ENCODE measurements around the gene RASA3.

The RASA3 gene

DNA sequence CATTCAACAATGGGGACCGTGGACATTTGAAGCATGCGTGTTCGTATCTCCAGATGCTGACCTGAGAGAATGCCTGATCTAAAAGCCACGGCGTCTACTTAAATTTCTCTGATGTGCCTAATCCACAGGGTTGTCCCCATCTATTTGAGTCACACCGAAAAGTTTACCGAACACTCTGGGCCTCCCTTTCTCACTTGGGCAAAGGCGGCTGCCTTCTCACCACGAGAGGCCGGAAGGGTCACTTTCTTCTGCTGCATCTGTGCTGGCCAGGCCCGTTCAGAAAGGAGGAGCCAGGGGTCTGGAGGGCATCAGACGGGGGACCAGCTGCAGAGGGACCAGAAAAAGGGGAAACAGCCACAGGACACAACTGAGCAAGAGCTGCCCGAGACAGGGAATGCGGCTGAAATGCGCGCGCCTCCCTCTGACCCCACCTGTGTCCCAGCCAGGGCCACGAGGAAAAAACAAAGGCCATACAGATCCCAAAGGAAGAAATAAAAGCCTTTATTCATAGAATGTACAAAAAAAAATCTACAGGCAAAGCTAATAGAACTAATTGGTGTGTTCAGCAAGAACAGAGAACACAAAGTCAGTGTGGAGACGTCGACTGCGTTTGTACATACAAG, 87.2 kb downstream of the RASA3 start:
- Mint-ChIP-seq H3K27ac (peak overlapping the region; percentile 92), H3K36me3 (ENCODE audit: low read depth) (peaks cover 25% of the 10 kb centered on the region), H3K4me1 (peaks cover 58% of the 10 kb centered on the region), H3K27me3 (ENCODE audit: low read depth, poor library complexity) (no peaks in the 10 kb centered on the region), H3K9me3 (peaks cover 22% of the 10 kb centered on the region), H3K4me3 (peak overlapping the region; percentile 17)
- TF ChIP-seq, protein P1, sequence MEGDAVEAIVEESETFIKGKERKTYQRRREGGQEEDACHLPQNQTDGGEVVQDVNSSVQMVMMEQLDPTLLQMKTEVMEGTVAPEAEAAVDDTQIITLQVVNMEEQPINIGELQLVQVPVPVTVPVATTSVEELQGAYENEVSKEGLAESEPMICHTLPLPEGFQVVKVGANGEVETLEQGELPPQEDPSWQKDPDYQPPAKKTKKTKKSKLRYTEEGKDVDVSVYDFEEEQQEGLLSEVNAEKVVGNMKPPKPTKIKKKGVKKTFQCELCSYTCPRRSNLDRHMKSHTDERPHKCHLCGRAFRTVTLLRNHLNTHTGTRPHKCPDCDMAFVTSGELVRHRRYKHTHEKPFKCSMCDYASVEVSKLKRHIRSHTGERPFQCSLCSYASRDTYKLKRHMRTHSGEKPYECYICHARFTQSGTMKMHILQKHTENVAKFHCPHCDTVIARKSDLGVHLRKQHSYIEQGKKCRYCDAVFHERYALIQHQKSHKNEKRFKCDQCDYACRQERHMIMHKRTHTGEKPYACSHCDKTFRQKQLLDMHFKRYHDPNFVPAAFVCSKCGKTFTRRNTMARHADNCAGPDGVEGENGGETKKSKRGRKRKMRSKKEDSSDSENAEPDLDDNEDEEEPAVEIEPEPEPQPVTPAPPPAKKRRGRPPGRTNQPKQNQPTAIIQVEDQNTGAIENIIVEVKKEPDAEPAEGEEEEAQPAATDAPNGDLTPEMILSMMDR (IDR thresholded peaks at IDR 0.05) = no peak
- no peak for DNase-seq

DNA sequence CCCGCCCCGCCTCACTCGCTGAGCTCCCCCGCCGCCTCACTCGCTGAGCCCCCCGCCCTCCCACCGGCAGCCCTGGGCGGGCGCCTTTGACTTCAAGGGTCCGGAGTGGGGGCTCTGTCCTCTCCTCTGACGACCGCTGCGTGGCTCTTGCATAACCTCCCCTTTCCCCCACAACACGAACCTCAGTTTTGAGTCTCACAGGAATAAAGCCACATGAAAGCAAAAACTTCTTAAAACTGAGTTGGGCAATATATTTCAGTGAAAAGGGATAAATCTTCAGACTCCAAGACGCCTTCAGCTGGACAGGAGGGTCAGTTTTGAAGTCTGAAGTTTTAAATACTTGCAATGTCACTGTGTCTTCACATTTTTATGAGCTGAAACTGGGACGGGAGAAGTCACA, 87.9 kb downstream of the RASA3 start:
- Mint-ChIP-seq H3K27ac (peak overlapping the region; percentile 92), H3K27me3 (ENCODE audit: low read depth, poor library complexity) (no peaks in the 10 kb centered on the region), H3K9me3 (peaks cover 22% of the 10 kb centered on the region), H3K4me3 (peak overlapping the region; percentile 71), H3K4me1 (peaks cover 55% of the 10 kb centered on the region), H3K36me3 (ENCODE audit: low read depth) (peaks cover 29% of the 10 kb centered on the region)
- TF ChIP-seq, protein P1 (IDR thresholded peaks at IDR 0.05) = no peak
- DNase-seq = no peak

DNA sequence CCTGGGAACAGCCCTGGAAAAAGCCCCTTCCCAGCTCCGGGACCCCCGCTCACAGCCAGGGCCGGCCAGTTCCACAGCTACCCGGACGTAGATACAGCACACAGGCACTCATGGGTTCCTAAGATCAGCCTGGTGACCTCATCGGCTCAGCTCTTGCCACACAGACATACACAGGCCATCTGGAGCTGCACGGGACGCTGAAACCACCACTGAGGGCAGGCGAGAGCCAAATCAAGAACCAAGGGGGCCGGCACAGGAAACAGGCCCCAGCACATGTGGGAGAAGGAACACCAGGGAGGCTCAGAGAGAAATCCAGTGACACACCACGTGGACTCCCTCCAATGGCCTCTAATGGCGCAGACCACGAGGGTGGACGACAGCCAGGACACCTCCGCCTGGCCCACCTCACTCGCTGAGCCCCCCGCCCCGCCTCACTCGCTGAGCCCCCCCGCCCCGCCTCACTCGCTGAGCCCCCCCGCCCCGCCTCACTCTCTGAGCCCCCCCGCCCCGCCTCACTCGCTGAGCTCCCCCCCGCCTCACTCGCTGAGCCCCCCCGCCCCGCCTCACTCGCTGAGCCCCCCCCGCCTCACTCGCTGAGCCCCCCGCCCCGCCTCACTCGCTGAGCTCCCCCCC, 88.9 kb downstream of the RASA3 start:
- H3K36me3 Mint-ChIP-seq (ENCODE audit: low read depth) = peaks cover 29% of the 10 kb centered on the region
- H3K9me3 Mint-ChIP-seq = peaks cover 22% of the 10 kb centered on the region
- peak overlapping the region; percentile 65 for H3K4me3 Mint-ChIP-seq
- no peak for DNase-seq
- H3K27ac Mint-ChIP-seq = peak overlapping the region; percentile 83
- TF ChIP-seq, protein P1 (IDR thresholded peaks at IDR 0.05) = no peak
- H3K4me1 Mint-ChIP-seq = peaks cover 51% of the 10 kb centered on the region
- H3K27me3 Mint-ChIP-seq (ENCODE audit: low read depth, poor library complexity) = peaks cover 2% of the 10 kb centered on the region

DNA sequence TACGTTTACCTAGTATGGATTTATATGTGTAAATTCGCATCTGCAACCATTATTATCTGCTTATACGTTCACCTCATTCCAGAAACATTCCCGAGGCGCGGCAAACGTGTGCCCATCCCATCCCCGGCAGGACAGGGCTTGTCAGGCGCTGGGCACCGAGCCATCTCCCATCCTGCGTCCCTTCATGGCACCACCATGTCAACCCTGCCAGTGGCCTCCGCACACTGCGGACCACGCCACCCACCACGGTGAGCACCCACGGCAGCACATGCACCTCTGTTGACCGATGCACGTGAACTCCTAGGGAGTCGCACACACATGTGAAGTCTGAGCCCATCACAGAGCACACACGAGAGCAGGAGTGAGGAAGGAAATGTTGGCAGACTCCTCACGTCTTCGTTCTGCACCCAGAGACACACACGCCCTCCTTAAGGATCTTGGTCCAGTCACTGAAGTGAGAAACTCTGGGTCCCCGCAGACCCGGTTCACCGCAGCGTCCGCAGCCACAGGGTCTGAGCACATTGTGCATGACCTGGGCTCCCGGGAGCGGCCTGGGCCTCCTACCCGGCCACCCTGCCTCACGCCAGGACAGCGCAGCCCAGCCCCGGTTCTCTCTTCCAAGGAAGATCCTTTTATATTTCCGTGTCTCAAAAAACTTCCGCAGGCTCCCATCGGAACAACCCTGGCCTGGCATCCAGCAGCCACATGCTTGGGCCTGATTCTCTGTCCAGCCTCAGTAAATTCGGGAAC, 90.2 kb downstream of the RASA3 start:
- TF ChIP-seq, protein P1 (IDR thresholded peaks at IDR 0.05) = no peak
- peak overlapping the region; percentile 61 for H3K27ac Mint-ChIP-seq
- no peak for DNase-seq
- H3K4me3 Mint-ChIP-seq = no peak overlapping the region
- peaks cover 2% of the 10 kb centered on the region for H3K27me3 Mint-ChIP-seq (ENCODE audit: low read depth, poor library complexity)
- H3K4me1 Mint-ChIP-seq = peaks cover 54% of the 10 kb centered on the region
- H3K9me3 Mint-ChIP-seq = peaks cover 26% of the 10 kb centered on the region
- H3K36me3 Mint-ChIP-seq (ENCODE audit: low read depth) = peaks cover 38% of the 10 kb centered on the region

DNA sequence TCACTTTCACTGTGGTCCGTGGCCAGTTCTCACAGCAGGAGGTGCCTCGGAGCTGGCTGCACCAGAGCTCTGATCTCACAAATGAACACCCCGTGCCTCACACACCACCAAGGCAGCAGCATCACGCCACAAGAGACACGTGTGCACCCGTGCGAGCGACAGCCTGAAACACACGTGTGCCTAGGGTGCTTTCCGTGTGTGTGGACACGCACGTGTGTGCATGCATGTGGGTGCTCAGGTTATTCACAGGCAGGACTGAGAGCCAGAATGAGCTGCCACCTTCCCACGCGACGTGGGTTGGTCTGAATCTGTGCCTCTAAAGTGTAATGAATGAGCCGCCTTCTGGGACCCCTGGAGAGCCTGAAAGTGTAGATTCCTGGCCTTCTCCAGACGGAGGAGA, 90.9 kb downstream of the RASA3 start:
- TF ChIP-seq, protein P1 (IDR thresholded peaks at IDR 0.05) = no peak
- no peak overlapping the region for H3K27ac Mint-ChIP-seq
- H3K36me3 Mint-ChIP-seq (ENCODE audit: low read depth) = peaks cover 41% of the 10 kb centered on the region
- peaks cover 7% of the 10 kb centered on the region for H3K27me3 Mint-ChIP-seq (ENCODE audit: low read depth, poor library complexity)
- no peak overlapping the region for H3K4me3 Mint-ChIP-seq
- peaks cover 26% of the 10 kb centered on the region for H3K9me3 Mint-ChIP-seq
- DNase-seq = no peak
- H3K4me1 Mint-ChIP-seq = peaks cover 54% of the 10 kb centered on the region
